ENCODE data around the gene FOXK1.

DNA sequence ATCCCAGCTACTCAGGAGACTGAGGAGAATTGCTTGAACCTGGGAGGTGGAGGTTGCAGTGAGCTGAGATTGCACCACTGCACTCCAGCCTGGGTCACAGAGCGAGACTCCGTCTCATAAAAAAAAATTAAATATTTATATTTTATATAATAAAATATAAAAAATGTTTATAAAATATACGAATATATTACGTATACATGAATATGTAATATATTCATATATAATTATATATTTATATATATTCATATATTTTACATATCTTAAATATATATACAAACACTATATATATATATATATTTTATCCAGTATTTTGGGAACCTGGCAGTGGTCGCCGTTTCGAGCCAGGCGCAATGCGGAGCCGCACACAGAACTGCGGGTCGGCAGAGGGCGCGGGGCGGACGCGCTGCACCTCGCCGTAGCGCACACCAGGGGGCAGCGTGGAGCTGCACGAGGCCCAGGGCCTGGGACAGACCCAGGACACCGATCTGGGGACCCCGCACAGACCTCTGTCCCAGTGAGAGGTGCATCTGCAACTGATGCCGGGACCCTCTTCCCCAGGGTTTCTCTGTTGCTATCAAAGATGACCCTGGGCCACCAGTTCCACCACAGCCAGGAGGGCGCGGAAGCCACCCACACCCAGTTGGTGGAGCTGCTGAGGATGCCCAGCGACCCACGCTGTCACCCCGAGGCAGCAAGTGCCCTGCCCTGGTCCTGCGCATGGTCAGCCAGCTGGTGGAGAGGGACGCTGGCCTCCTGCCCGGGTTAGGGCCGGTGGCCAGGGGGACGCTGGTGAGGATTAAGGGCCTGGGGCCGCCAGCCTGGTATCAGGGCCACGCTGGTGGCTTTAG is 116.0 kb downstream of the FOXK1 start:
- TF ChIP-seq POLR2A (IDR thresholded peaks at IDR 0.05): no peak
- TF ChIP-seq, protein P1, sequence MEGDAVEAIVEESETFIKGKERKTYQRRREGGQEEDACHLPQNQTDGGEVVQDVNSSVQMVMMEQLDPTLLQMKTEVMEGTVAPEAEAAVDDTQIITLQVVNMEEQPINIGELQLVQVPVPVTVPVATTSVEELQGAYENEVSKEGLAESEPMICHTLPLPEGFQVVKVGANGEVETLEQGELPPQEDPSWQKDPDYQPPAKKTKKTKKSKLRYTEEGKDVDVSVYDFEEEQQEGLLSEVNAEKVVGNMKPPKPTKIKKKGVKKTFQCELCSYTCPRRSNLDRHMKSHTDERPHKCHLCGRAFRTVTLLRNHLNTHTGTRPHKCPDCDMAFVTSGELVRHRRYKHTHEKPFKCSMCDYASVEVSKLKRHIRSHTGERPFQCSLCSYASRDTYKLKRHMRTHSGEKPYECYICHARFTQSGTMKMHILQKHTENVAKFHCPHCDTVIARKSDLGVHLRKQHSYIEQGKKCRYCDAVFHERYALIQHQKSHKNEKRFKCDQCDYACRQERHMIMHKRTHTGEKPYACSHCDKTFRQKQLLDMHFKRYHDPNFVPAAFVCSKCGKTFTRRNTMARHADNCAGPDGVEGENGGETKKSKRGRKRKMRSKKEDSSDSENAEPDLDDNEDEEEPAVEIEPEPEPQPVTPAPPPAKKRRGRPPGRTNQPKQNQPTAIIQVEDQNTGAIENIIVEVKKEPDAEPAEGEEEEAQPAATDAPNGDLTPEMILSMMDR (IDR thresholded peaks at IDR 0.05): peak; percentile 41 to 82 (median 66)

All from adrenal gland (tissue), 5 donors.